Type B pancreatic cell (in vitro differentiated cells): ENCODE data around the gene UNC5C. TPM values are rescaled to one million over a fixed set of nuclear protein-coding genes. Genes with fewer than 3 reads are reported as not detected.

Experiments used
- DNase-seq: peaks from one replicate; pipeline ENCODE4 v3.0.0; 2021; ENCODE audit warnings: mixed read lengths; ENCODE audit not compliant: unreplicated experiment; ENCODE audit errors: extremely low spot score
- H3K27ac Mint-ChIP-seq: 2 replicates; pipeline ENCODE4 v1.8.0; 2021; ENCODE audit warnings: mild to moderate bottlenecking, mixed read lengths
- H3K27me3 Mint-ChIP-seq: 2 replicates; pipeline ENCODE4 v1.8.0; 2021; ENCODE audit warnings: mixed read lengths
- H3K36me3 Mint-ChIP-seq: 2 replicates; pipeline ENCODE4 v1.8.0; 2021; ENCODE audit warnings: mixed read lengths
- H3K4me1 Mint-ChIP-seq: one replicate; pipeline ENCODE4 v1.8.0; 2021; ENCODE audit warnings: mixed read lengths; ENCODE audit not compliant: unreplicated experiment
- H3K4me3 Mint-ChIP-seq: 2 replicates; pipeline ENCODE4 v1.8.0; 2021; ENCODE audit warnings: mild to moderate bottlenecking, mixed read lengths
- H3K9me3 Mint-ChIP-seq: 2 replicates; pipeline ENCODE4 v1.8.0; 2021; ENCODE audit warnings: mixed read lengths
- total RNA-seq: library from RNA; stranded (reverse); gene quantifications from 2 replicates; pipeline ENCODE4 v1.2.1, GENCODE V29; 2021; ENCODE audit warnings: low replicate concordance
- TF ChIP-seq, protein P1 (sequence below): fragments of 200-600 bp; sonication (generic); conservative IDR thresholded peaks from 2 replicates; pipeline ENCODE4 v1.5.0; 2021; ENCODE audit warnings: antibody characterized with exemption, mild to moderate bottlenecking

The UNC5C gene
- total RNA-seq, 1 donor from 2014 or later: 95.0 TPM

DNA sequence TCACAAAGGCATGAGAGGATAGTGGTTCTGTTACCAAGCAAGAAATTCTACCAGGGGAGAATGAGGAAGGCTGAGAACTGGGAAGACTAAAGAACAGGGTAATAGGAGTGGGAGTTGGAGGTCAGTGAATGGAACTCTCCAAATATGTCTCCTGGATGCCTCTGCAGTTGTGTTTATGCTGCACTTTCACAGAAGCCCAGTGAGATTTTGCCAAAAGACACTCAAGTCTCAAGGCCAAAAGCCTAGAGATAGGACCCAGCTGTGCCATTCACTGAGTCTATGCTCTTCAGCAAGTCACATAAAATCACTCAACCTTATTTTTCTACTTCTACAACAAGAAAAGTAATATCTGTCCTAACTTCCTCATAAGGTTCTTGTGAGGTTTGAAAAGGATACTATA lies 285.4 kb downstream of the UNC5C start:
- TF ChIP-seq, protein P1, sequence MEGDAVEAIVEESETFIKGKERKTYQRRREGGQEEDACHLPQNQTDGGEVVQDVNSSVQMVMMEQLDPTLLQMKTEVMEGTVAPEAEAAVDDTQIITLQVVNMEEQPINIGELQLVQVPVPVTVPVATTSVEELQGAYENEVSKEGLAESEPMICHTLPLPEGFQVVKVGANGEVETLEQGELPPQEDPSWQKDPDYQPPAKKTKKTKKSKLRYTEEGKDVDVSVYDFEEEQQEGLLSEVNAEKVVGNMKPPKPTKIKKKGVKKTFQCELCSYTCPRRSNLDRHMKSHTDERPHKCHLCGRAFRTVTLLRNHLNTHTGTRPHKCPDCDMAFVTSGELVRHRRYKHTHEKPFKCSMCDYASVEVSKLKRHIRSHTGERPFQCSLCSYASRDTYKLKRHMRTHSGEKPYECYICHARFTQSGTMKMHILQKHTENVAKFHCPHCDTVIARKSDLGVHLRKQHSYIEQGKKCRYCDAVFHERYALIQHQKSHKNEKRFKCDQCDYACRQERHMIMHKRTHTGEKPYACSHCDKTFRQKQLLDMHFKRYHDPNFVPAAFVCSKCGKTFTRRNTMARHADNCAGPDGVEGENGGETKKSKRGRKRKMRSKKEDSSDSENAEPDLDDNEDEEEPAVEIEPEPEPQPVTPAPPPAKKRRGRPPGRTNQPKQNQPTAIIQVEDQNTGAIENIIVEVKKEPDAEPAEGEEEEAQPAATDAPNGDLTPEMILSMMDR: no peak
- no peak for DNase-seq
- no peak overlapping the region for H3K27ac Mint-ChIP-seq
- H3K9me3 Mint-ChIP-seq: no peaks in the 10 kb centered on the region
- H3K27me3 Mint-ChIP-seq: peaks cover 21% of the 10 kb centered on the region
- H3K4me3 Mint-ChIP-seq: no peak overlapping the region
- H3K4me1 Mint-ChIP-seq: peaks cover under 1% of the 10 kb centered on the region
- H3K36me3 Mint-ChIP-seq: peaks cover 6% of the 10 kb centered on the region

DNA sequence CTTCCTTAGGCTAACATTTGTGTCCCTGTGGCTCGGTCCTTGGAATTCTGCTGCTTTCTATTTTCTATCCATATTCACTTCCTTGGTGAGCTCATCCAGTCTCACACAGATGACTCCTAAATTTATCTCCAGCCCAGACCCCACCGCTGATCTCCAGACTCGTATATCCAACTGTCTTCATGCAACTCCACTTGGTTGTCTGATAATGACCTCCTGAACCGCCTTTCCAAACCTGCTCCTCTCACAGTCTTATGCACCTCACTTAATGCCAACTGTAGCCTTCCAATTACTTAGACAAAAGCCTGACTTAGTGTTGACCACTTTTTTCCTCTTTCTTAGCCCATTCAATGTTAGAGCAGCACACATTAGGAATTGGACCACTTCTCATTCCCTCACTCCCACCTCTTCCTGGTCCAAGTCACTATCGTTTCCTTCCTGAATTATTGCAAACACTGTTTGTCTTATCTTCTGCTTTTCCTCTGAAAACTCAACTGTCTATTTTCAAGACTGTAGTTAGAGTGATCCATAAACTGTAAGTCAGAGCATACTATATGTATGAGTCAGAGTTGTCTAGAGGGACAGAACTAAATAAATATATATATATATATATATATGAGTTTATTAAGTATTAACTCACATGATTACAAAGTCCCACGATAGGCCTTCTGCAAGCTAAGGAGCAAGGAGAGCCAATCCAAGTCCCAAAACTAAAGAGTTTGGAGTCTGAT lies 292.5 kb downstream of the UNC5C start:
- no peak overlapping the region for H3K27ac Mint-ChIP-seq
- H3K36me3 Mint-ChIP-seq: no peaks in the 10 kb centered on the region
- no peak for DNase-seq

DNA sequence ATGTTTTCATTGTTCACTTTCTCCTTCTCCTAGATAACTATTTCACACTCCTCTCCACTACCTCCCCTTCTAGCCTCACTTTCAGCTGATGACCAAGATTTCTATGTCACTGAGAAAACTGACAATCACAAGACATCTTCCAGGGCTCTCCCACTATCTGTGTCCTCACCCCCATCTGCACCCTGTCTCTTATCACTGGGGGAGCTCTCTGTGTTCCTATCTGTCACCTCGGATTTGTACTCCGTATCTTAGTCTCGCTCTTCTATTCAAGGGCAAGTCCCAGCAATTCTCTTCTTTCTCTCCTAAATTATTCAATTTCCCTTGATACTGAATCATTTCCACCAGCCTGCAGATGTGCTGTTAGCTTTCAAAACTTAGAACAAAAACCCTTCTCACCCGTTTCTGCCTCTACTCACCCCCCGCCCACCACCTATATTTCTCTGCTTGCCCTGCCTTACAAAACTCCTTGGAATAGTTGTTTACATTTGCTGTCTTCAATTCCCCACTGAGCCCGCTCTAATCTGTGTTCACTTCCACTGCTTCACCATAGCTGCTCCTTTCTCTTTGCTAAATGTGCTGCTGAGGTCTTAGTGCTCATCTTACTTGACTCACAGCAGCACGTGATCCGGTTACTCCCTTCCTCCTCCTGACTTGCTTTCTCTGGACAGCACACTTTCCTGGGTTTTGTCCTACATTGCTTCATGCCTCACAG lies 293.2 kb downstream of the UNC5C start:
- Mint-ChIP-seq H3K27me3 (peaks cover 20% of the 10 kb centered on the region), H3K27ac (no peak overlapping the region), H3K36me3 (peaks cover 2% of the 10 kb centered on the region), H3K4me1 (peaks cover 3% of the 10 kb centered on the region), H3K4me3 (no peak overlapping the region), H3K9me3 (no peaks in the 10 kb centered on the region)
- TF ChIP-seq, protein P1: no peak
- DNase-seq: no peak

More for the DNA sequence above, 292.5 kb downstream of the UNC5C start:
- Mint-ChIP-seq H3K4me3 (no peak overlapping the region), H3K27me3 (peaks cover 22% of the 10 kb centered on the region), H3K9me3 (no peaks in the 10 kb centered on the region), H3K4me1 (no peaks in the 10 kb centered on the region)
- TF ChIP-seq, protein P1: no peak

DNA sequence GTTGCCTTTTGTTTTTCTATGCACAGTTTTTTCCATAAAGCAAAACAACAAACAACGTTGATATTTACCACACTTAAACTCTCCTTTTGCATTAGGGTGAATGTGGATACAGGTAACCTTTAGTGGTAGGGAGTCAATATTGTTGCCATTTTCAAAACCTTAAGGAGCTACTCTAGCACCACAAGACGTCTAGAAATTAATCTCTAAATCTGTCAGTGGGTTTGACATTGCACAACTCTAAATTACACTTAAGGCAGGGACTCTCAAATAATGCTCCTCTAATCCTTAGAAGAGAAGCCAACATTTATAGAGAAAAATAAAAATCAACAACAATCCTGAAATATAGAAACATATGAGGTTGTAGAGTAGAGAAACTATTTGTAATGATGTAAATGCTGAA lies 297.2 kb downstream of the UNC5C start:
- no peaks in the 10 kb centered on the region for H3K9me3 Mint-ChIP-seq
- peaks cover 4% of the 10 kb centered on the region for H3K4me1 Mint-ChIP-seq
- no peak for DNase-seq
- peaks cover 29% of the 10 kb centered on the region for H3K27me3 Mint-ChIP-seq
- H3K4me3 Mint-ChIP-seq: no peak overlapping the region
- peaks cover 17% of the 10 kb centered on the region for H3K36me3 Mint-ChIP-seq
- TF ChIP-seq, protein P1: no peak
- H3K27ac Mint-ChIP-seq: no peak overlapping the region

DNA sequence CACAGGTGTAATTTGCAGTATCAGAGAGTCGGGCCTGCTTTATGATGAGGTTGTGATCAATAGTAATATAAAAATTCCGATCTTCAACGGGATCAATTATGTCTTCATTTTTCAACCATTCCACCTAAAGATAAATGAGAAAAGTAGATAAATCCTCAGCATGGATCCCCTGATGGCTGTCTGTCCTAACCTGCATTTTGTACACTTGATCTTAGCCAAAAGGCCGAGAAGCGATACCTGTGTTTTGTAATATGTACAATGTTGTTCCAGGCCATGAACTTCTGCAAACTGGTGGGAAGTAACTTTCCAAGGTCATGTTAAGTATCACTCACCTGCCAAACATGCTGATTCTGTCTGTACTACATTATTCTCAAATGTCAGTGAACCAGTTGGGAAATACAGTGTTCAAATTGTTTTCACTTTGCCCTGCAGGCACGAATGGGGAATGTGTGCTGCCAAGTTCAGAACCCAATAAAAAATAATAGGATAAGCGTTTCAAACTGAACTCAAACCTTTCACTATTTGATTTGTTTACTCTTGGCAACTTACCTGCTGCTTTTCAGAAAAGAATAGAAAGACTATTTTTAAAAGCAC lies 298.1 kb downstream of the UNC5C start:
- Mint-ChIP-seq H3K4me1 (peaks cover 4% of the 10 kb centered on the region), H3K27ac (no peak overlapping the region), H3K9me3 (no peaks in the 10 kb centered on the region), H3K36me3 (peaks cover 17% of the 10 kb centered on the region), H3K4me3 (no peak overlapping the region), H3K27me3 (peaks cover 29% of the 10 kb centered on the region)
- TF ChIP-seq, protein P1: no peak
- no peak for DNase-seq
